GM21381 (cell line): ENCODE measurements around the gene STAT3.
A peak's percentile ranks its signal among the peaks of the same experiment; 100 is the strongest.
"Not testable (repeated sequence)": the region's sequence is repeated elsewhere in the genome, so short reads cannot be mapped to it uniquely, and the experiment has no call there.

ENCODE experiments used
- ATAC-seq: cut with Tn5 transposase; IDR thresholded peaks from one replicate; pipeline ENCODE4 v1.9.1; 2021; ENCODE audit warnings: mild to moderate bottlenecking, moderate library complexity; ENCODE audit not compliant: unreplicated experiment

STAT3 gene

GRCh38 chr17:42303694-42304093 is 84.5 kb downstream of the STAT3 start:
- ATAC-seq, result no peak

- ATAC-seq, result no peak
These were observed 87.2 kb downstream of the STAT3 start for GRCh38 chr17:42301022-42301421.

- ATAC-seq, result not testable (repeated sequence)
These were observed 88.3 kb downstream of the STAT3 start for GRCh38 chr17:42299913-42300312.

- not testable (repeated sequence) for ATAC-seq
These were observed 88.9 kb downstream of the STAT3 start for GRCh38 chr17:42299361-42299760.

GRCh38 chr17:42297775-42298174 is 90.5 kb downstream of the STAT3 start:
- ATAC-seq, result not testable (repeated sequence)

- ATAC-seq, result no peak
These were observed 92.2 kb downstream of the STAT3 start for GRCh38 chr17:42296012-42296411.

GRCh38 chr17:42294469-42295398 is 93.5 kb downstream of the STAT3 start:
- no peak for ATAC-seq

GRCh38 chr17:42291129-42291528 is 97.1 kb downstream of the STAT3 start:
- ATAC-seq, result no peak

GRCh38 chr17:42290577-42290976 is 97.7 kb downstream of the STAT3 start:
- no peak for ATAC-seq

- ATAC-seq, result no peak
These were observed 98.5 kb downstream of the STAT3 start for GRCh38 chr17:42289611-42290181.

GRCh38 chr17:42288803-42289610 is 99.2 kb downstream of the STAT3 start:
- ATAC-seq, result peak; percentile 20

- peak; percentile 43 for ATAC-seq
These were observed 100.1 kb downstream of the STAT3 start, which contains the start of gene STAT5A for GRCh38 chr17:42287977-42288802. Gene STAT5A (plus strand): TSS chr17:42288498. CDS start chr17:42289412, 914 bp downstream.

GRCh38 chr17:42287305-42287976 is 100.8 kb downstream of the STAT3 start:
- peak; percentile 18 for ATAC-seq

- no peak for ATAC-seq
These were observed 101.6 kb downstream of the STAT3 start for GRCh38 chr17:42286411-42287221.

GRCh38 chr17:42285346-42286050 is 102.7 kb downstream of the STAT3 start:
- no peak for ATAC-seq

GRCh38 chr17:42284566-42284965 is 103.7 kb downstream of the STAT3 start:
- ATAC-seq, result no peak

GRCh38 chr17:42284024-42284369 is 104.2 kb downstream of the STAT3 start:
- no peak for ATAC-seq

- ATAC-seq, result no peak
These were observed 104.8 kb downstream of the STAT3 start for GRCh38 chr17:42283241-42284023.
